ENCODE measurements around the gene DUSP19.

DUSP19 gene

GRCh38 chr2:183068561-183068960 is 10.0 kb upstream of the DUSP19 start:
- no peak for DNase-seq

DNA sequence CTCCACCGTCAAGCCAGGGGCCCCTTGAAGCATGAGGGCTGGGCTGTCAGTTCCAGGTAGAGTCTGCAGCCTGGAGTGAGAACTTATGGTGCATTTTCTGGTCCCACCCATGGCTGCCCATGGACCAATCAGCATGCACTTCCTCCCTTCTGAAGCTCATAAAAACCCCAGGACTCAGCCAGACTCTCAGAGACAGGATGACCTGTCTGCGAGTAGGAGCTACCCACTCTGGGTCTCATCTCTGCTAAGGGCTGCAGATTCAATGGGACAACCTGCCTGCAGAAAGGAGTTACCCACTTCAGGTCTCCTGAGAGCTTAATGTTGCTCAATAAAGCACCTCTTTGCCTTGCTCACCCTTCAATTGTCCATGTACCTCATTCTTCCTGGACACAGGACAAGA is 9.4 kb upstream of the DUSP19 start:
- DNase-seq, result no peak

DNA sequence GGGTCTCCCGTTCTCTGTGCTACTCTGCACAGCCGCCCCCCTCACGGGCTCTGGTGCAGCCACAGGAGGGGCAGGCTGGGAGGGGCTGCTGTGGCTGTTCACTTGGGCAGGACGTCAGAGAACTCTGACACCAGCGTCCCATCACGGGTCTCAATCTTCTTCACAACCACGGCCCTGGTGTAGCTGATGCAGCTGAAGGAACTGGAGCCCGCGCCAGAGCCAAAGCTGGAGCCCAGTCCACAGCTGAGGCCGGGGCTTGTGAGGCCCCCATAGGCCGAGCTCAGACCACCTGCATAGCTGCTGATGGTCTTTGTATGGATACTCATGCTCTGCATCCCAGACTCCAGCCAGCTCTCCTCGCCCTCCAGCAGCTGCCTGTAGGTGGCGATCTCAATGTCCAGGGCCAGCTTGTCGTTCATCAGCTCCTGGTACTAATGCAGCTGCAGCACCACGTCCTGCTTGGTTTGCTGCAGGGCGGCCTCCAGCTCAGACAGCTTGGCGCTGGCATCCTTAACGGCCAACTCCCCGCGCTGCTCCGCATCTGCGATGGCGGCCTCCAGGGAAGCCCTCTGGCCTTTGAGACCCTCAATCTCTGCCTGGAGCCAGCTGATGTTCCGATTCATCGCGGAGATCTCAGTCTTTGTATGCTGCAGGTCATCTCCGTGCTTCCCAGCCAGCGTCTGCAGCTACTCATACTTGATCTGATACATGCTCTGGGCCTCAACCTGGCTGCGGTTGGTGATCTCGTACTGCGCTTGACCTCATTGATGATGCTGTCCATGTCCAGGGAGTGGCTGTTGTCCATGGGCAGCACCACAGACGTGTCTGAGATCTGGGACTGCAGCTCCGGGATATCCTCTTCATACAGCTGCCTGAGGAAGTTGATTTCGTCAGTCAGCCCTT is 7.4 kb upstream of the DUSP19 start:
- no peak for DNase-seq

DNA sequence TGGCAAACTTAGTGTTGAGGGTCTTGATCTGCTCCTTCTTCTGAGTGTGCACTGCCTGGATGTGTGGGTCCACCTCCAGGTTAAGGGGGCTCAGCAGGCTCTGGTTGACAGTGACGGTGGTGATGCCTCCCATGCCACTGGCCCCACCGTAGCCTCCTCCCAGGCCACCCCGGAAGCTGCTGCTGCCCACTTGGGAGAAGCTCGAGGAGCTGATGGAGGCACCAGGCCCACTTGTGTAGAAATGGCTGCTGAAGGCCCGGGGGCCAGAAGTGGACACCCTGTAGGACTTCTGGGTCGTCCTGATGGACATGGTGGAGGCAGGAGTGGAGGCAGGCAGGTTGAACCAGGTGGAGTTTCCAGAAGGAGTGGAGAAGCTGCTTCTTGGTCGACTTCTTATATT is 6.4 kb upstream of the DUSP19 start:
- DNase-seq, result no peak

GRCh38 chr2:183078163-183078463 is 434 bp upstream of the DUSP19 start:
- no peak for DNase-seq

DNA sequence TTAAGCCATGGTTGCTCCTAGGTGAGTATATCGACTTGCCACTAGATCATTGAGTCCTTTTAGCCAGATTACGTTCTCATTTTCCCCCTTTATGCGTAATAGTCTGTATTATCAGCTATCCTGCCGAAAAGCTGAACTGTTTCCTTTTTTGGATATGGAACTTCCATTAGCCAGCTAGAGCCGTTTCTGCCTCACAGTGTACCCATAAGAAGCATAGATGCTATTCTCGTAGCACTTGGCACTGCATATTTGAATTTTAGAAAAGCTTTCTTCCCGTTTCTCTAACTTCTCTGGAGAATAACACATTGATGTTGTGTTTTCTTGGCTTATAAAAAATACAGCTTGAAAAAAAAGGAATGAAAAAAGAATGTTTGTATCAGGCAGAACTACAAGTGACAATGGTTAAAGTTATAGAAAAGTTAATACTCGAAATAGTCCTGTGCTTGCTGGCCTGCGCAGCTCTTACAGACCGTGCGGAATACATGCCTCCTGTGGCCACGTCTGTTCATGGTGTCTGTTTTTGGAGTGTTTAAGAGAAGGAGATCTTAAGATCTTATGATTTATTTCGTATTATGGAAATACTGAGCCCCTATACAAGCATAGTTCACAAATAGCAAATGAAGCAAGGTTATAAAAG is 710 bp downstream of the DUSP19 start:
- DNase-seq, result no peak

GRCh38 chr2:183081911-183082310 is 3.4 kb downstream of the DUSP19 start:
- no peak for DNase-seq

DNA sequence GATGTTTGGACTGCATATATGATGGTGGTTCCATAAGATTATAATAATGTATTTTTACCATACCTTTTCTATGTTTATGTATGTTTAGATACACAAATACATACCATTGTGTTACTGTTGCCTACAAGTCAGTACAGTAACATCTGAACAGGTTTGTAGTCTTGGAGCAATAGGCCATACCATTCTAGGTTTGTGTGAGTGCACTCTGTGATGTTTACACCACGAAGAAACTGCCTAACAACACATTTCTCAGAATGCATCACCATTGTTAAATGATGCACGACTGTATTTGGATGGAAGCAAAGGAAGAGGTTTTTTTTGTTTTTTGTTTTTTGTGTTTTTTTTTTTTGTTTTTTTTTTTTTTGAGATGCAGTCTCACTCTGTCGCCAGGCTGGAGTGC is 9.5 kb downstream of the DUSP19 start:
- DNase-seq, result no peak

- no peak for DNase-seq
Observed at GRCh38 chr2:183089192-183089851, 10.8 kb downstream of the DUSP19 start.

- no peak for DNase-seq
Observed at GRCh38 chr2:183091318-183091953, 12.9 kb downstream of the DUSP19 start.

DNA sequence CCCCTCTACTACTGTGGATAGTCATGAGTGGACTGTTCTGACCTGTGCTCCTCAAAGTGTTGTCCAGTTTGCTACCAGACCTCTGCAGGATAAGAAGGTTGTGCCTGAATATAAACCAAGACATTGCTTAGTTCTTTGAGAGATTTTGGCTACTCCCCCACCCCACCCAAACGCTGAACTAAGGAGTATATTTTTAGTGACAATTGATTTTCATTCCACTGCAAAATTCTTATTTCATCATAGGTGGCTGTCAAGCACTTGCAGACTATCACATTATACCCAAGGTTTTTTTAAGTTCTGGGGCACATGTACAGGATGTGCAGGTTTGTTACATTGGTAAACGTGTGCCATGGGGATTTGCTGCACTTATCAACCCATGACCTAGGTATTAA is 13.4 kb downstream of the DUSP19 start:
- no peak for DNase-seq

DNA sequence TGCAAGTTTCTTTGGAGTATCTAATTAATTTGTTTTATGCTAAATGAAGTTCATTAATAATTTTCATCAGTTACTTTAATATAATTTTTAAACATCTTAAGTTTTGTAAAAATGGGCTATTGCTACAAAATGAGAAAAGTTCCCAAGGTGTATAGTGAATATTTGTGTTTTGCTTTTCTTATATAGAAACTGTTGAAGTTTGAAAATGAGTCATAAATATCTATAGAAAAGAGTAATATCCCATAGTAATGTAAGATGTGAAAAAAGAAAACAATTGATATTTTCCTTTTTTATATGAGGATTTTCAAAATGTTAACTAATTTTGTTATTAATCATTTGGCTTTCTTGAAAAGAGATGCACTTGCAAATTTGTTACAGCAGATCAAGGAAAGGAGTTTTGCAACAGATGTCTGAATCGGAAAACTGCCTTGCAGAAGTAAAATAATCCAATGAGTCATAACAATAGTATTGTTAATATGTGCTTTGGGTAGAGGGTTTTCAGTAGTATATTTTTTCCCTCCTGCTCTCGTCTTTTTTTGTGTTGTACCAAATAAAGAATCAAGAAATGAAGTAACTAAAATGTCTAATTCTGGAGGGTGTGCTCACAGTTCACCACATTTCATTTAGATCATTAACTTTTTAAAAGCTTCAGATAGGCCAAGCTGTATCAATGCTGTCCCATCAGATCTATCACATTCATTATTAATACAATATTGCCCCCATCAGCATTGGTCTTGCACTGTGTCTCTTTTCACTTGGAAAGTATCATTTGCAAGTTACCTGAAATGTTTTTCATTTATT is 15.5 kb downstream of the DUSP19 start:
- DNase-seq, result no peak

- DNase-seq, result no peak
Observed at GRCh38 chr2:183105402-183106134, 27.0 kb downstream of the DUSP19 start.

DNA sequence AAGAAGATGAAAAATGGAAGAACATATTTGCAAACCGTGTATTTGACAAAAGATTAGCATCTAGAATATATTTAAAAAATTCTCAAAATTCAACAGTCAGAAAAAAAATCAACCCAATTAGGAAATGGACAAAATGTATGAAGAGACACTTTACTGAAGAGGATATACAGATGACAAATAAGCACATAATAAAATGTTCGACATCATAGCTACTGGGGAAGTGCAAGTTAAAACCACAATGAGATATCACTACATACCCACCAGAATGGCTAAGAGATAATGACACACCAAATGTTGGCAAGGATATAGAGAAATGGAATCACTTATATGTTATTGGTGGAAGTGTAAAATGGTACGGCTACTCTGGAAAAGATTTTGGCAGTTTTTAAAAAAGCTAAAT is 34.0 kb downstream of the DUSP19 start:
- DNase-seq, result no peak

DNA sequence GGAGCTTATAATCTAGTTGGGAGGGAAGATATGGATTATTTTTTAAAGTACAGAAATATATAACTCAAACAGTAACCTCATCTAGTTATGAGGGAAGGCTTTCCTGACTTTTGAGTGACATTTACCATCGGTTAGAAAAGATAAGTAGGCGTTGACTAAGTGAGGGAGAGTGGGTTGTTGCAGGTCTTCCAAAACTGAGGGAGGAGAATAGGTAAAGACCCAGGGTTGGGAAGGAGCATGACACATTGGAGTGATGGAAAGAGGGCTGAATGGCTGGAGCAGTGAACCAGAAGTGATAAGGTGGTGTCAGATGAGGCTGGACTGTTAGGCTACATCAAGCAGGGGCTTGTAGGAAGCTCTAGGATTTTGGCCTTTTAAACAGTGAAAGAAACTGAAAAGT is 35.1 kb downstream of the DUSP19 start:
- DNase-seq, result no peak

DNA sequence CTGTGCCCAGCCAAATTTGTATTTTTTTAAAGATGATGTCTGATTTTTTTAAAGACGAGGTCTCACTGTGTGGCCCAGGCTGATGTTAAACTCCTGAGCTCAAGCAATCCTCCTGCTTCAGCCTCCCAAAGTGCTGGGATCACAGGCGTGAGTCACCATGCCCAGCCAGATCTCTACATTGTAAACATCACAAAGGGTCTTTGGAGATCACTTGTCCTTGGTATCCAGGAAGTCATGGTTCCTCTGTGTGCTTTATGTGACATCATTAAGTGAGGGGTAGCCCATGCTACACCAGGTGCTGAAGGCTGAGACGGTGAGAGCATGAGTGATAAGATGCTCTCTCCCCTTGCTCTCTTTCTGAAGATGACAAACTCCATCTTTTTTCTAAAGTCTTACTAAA is 38.7 kb downstream of the DUSP19 start:
- no peak for DNase-seq

DNA sequence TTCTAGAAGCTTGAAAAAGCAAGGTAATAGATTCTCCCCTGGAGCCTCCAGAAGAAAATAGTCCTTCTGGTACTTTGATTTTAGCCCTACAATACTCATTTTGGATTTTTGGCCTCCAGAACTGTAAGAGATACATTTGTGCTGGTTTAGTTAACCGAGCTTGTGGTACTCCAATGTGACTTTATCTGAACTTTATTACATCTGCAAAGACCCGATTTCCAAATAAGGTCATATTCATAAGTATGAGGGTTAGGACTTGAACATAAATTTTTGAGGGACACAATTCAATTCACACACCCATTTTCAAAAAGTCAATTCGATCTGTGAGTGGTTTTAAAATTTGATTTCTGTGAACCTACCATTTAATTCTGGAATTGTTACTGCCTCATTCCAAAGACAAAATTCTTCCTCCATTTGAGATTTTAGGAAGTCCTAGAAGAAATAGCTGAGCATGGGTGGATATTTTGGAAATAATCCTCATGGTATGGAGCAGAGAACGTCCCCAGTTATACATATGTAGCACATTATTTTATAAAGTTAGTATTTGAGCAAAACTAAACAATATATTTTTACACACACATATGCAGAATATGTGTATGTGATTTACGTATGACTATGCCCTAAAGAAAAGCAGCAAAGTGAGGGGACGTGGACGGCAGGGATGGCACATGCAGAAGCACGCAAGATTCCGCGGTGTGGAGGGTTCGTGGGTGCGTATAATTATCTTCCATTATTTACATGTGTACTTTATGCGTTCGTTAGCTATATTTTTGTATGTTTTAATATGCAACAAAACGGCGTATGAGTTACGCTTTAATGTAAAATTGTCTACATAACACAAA is 44.8 kb downstream of the DUSP19 start:
- no peak for DNase-seq

DNA sequence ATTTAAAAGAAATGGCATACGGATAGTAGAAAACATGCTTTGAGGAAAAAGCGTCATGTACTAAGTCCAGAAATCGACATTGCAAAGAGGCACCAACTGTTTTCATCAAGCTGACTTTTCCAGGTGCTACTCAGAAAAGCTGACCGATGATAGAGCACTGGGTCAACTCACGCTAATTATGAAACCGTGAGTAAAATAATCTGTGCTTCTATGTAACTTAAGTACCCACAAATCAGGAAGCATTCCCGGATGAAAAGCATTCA is 45.3 kb downstream of the DUSP19 start:
- DNase-seq, result no peak

GRCh38 chr2:183124222-183124956 is 45.8 kb downstream of the DUSP19 start, which contains the start of gene NUP35:
NUP35 (plus strand) TSS chr2:183124443; CDS start chr2:183124458, 15 bp downstream.
- DNase-seq, result peak; percentile 59 to 72 (median 64)

DNA sequence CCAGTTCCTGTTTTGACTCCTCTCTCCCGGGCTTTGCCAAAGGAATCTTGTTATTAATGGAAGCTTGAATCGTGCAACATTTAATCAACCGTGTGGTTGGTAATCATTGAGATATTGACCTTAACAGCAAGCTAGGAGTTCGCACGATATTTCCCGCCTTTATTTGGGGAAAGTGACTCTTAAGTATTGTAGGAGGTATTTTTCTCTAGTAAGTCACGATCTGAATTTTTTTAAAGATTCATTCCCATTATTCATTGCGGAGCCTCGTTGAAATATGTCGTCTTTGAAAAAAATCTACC is 46.4 kb downstream of the DUSP19 start:
- no peak for DNase-seq

Measured in activated CD4-positive, CD25-positive, alpha-beta regulatory T cell (primary cell).